GF-D8 (cell line): ENCODE measurements around the gene IFIT1B.
A peak's percentile ranks its signal among the peaks of the same experiment; 100 is the strongest.
"Not testable (repeated sequence)": the region's sequence is repeated elsewhere in the genome, so short reads cannot be mapped to it uniquely, and the experiment has no call there.

Experiments used
- DNase-seq: peaks from one replicate; lab custom pipeline; 2025; lab: John Stamatoyannopoulos, UW

Gene IFIT1B

DNA sequence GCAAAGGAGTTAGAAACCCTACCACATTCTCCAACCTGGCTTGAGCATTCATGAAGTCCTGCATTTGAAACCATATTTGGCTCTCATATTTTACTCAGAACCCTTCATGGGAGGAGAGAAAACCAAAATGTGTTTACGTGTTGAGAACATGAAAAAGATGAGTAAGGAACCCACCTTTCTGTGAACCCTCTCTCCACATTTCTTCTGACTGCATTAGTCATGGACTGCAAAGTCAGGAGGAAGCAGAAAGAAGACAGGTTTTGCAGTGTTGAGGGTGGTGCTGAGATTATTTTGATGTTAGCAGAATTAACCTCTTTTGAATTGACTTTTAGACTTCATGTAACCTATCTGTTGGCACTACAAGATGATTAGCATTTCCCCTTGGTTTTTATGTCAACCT lies 4.9 kb downstream of the IFIT1B start:
- DNase-seq = no peak

DNA sequence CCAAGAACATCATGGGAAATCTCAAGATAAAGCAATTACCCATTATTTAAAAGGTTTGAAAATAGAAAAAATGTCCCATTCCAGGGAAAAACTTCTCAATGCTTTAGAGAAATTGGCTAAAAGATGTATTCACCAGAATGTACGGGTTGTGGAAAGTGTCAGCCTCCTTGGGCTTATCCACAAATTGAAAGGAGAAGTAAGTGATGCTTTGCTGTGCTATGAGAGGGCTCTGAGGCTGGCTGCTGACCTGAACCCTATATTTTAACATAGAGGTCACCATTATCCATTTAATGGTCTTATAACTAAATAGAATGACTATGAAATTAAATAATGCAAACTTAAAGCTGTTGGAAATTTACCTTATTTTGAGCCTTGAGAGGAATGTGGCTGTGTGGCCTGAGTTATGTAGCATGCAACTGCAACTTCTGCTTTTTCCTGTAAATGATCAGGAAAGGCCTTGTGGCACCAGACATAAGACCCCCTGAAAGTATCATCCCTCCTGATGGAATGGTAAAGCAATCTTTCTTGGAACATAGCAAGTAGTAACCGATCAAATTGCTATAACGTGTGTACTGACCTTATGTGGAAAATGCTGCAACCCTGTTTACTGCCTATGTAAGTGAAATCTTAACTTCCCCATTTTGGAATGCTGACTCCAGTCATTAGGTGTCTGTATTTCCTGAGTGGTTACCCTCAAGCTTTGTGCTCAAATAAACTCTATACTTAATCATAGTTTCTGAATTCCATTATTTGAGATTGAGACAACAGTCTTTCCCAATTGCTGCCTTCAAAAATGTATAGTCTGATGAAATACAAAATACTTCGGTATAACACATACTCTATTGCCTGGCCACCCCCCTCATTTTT lies 6.9 kb downstream of the IFIT1B start:
- DNase-seq = peak; percentile 71

DNA sequence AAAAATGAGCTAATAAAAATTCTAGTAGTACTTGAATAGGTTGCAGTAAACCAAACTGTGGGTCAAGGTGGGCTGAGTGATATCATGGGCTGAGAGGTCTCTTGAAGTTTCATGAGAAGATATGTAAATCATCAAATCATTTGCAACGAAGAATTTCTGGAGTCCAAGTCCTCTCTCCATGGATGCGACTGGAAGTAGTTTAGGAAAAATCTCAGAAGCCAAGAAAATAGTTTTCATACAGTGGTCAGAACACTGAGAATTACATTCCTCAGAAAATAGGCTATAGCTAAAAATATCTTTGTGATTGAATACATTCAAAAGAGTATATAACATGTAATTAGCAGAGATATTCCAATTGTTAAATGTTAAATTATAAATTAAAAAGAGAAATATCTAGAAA lies 10.9 kb downstream of the IFIT1B start:
- no peak for DNase-seq

DNA sequence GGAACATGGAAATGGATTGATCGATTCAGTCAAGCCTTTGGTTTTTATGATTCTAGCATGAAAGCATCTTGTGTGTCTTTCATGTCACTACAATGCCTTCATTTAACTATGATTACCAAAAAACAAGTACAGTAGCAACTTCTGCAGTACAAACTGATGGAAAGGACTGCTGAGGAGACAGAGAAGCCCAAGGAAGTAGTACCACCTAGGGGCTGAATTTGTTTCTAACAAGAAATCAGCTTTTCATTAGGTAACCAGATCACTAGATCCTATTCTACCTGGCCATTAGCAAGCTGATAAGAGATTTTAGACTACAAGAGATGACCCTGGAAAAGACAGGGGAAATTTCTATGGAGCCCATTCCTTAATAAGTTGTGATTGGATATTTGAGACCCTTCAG lies 11.4 kb downstream of the IFIT1B start:
- no peak for DNase-seq

DNA sequence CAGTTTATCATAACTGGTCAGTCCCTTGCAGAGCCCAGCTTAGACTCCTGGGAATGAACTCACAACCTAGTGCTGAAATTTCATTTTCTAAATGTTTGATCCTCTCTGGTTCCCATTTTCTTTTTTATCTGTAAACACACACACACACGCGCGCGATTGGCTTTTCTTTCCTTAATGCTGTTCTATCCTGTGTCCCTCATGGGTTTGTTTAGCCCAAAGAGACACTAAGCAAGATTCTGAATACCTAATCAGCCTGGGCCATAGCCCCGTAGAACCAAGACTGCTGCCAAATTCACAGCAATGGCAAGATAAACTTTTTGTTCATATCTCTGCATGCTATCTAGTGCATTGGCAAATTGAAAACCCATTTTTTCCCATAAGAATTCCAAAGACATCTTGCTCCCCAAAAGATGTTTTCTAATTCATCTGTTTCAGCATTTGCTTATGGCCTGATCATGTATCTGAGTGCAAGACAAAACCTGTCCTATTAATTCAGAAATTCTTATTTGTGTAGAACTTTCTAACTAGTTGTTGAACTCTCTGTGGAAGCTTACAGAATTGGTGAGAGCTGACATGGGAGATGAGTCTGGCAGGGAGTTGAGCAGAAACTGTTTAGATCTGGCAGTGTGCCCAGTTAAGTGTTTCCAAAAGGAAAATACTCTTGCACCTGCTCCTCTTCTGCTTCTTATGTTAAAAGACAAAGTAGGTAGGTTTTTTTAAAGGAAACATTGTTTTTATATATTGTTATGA lies 12.8 kb downstream of the IFIT1B start:
- no peak for DNase-seq

DNA sequence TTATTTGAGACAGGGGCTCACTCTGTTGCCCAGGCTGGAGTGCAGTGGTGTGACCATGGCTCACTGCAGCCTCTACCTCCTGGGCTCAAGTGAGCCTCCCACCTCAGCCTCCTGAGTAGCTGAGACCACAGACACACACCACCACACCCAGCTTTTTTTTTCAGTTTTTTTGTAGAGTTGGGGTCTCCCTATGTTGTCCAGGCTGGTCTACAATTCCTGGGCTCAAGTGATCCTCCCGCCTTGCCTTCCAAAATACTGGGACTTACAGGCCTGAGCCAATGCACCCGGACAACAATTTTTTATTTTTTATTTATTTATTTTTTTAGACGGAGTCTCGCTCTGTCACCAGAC lies 13.3 kb downstream of the IFIT1B start:
- DNase-seq = not testable (repeated sequence)

DNA sequence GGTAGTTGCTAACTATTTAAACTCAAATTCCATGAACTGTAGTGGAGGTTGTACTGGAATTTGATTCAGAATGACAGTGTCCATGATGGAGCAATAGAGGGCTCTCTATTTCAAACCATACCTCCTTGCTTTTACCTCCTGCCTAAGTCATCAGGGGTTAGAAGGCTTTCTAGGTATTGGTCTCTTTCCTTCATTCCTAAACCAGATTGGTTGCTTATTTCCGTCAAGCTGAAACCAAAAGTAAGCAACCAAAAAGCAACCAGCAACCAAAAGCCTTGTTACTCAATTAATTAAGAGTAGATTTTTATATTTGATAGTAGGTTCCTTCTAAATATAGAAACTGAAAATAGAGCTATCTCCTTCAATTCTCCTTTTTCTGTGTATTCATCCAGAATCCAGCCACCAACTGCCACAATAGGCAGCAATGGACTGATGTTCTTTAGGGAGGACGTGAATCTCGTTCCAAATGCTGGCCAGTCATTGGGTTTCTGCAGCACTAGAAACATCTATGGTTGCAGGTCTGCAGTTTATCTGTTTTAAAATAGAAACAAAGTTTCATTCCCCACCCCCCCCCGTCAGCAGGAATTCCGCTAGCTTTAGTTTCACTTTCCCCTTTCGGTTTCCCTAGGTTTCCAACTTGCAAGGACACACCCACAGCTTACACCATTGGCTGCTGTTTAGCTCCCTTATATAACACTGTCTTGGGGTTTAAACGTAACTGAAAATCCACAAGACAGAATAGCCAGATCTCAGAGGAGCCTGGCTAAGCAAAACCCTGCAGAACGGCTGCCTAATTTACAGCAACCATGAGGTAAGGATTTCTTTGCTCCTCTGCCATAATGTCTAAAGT lies 14.3 kb downstream of the IFIT1B start, which contains the start of gene IFIT1:
TSS of gene IFIT1 (plus strand) at position 717 of the 850 bp plus-strand sequence. CDS start at position 807, 90 bp downstream.
- DNase-seq = peak; percentile 37

DNA sequence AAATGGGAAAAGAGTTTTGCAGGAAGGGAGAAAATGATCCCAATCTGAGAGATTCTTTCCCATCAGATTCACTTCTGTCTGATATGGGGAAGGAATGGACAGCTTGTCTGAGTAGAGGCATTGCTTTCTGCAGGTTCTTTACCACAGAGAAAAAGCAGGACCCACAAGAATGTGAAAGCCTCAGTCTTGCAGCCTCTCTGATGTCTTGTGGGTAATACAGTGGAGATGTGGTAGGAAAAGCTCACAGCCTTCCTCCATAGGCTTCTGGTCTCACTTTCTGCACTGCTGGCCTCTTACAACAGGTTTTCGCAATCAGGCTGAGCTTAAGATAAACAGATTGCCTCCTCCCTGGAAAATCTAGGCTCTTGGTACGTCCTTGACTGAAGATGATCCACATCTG lies 15.1 kb downstream of the IFIT1B start:
- DNase-seq = peak; percentile 38

DNA sequence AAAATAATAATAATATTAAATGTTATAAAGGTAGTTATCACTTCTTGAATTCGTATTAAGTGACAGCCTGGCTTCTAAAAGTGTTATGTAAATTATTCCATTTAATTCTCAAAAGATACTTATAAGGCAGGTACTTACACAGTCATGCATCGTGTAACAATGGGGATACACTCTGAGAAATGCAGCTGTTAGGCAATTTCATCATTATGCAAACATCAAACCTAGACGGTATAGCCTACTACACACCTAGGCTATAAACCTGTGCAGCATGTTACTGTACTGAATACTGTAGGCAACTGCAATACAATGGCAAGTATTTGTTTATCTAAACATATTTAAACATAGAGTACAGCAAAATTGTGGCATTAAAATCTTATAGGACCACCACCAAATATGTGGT lies 16.0 kb downstream of the IFIT1B start:
- no peak for DNase-seq

DNA sequence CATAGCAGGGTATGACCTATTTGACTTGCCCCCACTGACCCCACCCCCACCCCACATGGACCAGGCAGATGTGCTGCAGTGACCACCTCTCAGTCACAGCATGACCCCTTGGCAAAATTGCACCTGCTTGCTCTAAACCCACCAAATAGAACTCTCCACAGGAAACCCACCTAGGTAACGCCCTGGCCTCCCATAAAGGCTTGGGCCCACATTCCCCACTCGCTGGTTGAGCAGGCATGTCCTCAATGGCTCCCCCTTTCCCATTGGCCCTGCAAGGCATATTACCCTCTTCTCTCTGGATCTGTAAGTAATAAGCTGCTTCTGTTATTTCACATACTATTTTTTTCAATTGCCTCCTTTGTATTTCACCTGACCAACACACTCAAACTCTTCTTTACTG lies 17.3 kb downstream of the IFIT1B start:
- DNase-seq = no peak

DNA sequence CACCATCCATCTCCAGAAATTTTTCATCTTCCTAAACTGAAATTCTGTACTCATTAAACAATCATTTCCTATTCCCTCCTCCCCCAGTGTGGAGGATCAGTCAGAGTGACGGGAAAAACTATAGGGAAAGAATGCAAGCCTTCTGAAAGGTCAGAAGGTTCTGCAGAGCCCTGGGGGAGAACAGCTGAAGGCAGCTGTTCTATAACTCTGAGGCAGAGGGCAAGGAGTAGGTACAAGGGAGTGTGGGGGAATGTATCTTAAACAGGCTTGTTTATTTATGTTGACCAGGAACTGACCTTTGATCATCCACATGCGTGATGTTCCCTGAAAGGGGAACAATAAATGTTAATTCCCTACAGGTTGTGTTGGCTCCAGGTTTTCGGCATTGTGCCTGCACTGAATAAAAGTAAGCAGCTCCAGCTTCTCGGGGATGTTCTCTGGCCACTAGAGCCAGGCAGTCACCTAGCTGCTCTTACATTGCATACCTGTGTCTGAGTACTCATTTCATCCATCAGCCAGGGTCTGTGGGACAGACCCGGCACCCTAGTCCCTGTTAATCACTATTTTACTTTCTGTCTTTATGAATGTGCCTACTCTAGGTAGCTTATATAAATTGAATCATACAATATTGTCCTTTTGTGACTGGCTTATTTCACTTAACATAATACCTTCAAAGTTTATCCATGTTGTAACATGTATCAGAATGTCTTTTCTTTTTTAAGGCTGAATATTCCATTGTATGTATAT lies 20.3 kb downstream of the IFIT1B start:
- DNase-seq = no peak

DNA sequence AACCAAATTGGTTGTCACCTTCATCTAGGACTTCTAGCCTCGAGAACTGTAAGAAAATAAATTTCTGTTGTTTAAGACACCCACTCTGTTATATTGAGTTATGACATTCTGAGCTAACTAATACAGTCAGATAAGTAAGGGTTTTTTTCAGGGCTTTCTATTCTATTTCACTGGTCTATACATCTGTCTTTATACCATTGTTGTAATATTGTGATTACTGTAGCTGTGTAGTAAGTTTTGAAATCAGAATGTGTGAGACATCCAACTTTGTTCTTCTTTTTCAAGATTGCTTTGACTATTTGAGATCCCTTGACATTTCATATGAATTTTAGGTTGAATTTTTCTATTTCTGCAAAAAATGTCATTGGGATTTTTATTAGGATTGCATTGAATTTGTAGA lies 22.1 kb downstream of the IFIT1B start:
- no peak for DNase-seq

DNA sequence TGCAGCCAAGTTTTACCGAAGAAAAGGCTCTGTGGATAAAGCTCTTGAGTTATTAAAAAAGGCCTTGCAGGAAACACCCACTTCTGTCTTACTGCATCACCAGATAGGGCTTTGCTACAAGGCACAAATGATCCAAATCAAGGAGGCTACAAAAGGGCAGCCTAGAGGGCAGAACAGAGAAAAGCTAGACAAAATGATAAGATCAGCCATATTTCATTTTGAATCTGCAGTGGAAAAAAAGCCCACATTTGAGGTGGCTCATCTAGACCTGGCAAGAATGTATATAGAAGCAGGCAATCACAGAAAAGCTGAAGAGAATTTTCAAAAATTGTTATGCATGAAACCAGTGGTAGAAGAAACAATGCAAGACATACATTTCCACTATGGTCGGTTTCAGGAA lies 25.2 kb downstream of the IFIT1B start:
- DNase-seq = no peak

DNA sequence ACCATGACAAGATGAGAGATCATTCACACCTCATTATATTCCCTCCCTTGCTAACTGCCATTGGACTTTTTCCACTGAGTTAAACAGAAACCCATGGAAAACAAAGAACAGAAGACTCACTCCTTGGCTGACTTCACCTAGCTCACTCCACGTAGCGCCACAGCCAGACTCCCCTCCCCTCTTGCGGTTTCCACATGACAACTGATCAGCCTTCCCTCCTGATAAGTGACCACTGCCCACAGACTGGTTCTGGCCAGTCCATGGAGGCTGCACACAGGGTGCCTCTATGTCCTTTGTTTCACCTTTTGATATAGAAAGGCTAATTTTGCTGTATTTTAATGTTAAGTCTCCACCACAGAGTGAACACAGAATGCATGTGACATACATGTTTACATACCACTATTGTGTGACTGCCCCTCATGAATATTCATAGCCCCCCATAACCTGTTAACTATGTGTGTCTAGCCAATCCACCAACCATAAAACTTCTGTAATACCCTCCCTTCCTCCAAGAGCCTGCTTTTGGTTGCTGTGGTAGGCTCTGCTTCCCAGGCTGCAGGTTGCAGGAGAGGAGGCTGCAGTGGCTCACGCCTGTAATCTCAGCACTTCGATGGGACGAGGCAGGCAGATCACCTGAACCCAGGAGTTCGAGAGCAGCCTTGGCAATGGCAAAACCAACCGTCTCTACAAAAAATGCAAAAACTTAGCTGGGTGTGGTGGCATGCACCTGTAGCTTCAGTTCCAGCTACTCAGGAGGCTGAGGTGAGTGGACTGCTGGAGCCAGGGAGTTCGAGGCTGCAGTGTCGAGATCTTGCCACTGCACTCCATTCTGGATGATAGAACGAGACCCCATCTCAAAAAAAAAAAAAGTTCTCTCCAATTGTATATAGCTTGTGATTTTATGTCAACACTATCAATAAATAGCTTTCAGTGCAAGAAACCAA lies 26.5 kb downstream of the IFIT1B start:
- no peak for DNase-seq

DNA sequence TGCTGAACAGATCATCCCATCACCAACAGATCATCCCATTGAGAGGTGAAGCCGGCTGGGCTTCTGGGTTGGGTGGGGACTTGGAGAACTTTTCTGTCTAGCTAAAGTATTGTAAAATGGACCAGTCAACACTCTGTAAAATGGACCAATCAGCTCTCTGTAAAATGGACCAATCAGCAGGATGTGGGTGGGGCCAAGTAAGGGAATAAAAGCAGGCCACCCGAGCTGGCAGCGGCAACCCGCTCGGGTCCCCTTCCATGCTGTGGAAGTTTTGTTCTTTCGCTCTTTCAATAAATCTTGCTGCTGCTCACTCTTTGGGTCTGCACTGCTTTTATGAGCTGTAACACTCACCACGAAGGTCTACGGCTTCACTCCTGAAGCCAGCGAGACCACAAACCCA lies 28.3 kb downstream of the IFIT1B start:
- not testable (repeated sequence) for DNase-seq

DNA sequence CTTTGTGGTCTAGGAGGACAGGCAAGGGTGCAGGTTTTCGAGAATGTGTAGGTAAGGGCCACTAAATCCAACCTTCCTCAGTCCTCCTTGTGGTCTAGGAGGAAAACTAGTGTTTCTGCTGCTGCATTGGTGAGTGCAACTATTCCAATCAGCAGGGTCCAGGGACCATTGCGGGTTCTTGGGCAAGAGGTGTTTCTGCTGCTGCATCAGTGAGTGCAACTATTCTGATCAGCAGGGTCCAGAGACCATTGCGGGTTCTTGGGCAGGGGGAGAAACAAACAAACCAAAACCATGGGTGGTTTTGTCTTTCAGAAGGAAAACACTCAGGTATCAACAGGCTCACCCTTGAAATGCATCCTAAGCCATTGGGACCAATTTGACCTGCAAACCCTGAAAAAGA lies 29.9 kb downstream of the IFIT1B start:
- not testable (repeated sequence) for DNase-seq

DNA sequence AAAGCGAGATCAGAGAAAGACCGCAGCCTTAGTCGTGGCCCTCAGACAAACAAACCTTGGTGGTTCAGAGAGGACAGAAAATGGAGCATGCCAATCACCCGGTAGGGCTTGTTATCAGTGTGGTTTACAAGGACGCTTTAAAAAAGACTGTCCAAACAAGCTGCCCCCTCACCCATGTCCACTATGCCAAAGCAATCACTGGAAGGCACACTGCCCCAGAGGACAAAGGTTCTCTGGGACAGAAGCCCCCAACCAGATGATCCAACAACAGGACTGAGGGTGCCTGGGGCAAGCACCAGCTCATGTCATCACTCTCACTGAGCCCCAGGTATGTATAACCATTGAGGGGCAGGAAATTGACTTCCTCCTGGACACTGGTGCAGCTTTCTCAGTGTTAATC lies 31.4 kb downstream of the IFIT1B start:
- not testable (repeated sequence) for DNase-seq

DNA sequence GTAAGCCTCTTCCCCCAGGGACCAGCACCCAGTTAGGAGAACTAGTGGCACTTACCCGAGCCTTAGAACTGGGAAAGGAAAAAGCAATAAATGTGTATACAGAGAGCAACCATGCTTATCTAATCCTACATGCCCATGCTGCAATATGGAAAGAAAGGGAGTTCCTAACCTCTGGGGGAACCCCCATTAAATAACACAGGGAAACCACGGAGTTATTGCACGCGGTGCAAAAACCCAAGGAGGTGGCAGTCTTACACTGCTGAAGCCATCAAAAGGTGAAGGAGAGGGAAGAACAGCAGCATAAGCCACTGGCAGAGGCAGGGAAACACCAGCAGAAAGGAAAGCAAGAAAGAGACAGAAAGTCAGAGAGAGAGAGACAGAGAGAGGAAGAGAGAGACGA lies 32.7 kb downstream of the IFIT1B start:
- DNase-seq = not testable (repeated sequence)

DNA sequence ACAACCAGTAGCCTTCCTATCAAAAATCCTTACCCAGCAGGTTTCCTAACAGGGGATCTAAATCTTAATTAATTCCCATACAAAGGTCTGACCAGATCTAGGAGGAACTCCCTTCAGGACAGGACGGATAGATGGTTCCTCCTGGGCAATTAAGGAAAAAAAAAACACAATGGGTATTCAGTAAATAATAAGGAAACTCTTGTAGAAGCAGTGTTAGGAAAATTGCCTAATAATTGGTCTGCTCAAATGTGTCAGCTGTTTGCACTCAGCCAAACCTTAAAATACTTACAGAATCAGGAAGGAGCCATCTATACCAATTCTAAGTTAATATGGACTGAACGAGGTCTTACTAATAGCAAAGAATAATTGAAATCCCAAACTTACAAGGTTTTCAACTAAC lies 33.3 kb downstream of the IFIT1B start:
- not testable (repeated sequence) for DNase-seq

DNA sequence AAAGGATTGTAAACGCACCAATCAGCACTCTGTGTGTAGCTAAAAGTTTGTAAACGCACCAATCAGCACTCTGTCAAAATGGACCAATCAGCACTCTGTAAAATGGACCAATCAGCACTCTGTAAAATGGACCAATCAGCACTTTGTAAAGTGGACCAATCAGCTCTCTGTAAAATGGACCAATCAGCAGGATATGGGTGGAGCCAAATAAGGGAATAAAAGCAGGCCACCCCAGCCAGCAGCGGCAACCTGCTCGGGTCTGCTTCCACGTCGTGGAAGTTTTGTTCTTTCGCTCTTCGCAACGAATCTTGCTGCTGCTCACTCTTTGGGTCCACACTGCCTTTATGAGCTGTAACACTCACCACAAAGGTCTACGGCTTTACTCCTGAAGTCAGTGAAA lies 34.4 kb downstream of the IFIT1B start:
- not testable (repeated sequence) for DNase-seq
